HG02840 (cell line): ENCODE results near the gene HSDL2.

Experiments used
- ATAC-seq: cut with Tn5 transposase; IDR thresholded peaks from one replicate; pipeline ENCODE4 v1.9.1; 2021; ENCODE audit warnings: mild to moderate bottlenecking, moderate library complexity, moderate number of reproducible peaks; ENCODE audit not compliant: unreplicated experiment, low FRiP score

HSDL2 gene

GRCh38 chr9:112439825-112440224, 59.9 kb downstream of the HSDL2 start:
- ATAC-seq, result no peak

DNA sequence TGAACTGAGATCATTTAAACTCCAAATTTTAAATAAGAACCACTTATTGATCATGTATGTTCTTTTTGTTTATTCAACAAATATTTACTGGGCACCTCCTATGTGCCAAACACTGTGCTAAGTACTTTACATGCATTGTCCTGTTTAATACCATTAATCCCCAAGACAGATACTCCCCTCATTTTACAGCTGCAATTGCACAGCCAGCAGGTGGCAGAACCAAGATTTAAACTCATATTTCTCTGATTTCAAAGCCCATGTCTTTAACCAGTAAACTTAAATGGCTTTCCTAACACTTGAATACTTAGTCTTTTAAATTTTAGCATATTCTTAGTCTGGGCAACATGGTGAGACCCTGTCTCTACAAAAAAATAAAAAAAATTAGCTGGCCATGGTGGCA, 63.3 kb downstream of the HSDL2 start:
- no peak for ATAC-seq

GRCh38 chr9:112443636-112444035, 63.7 kb downstream of the HSDL2 start:
- no peak for ATAC-seq

GRCh38 chr9:112445196-112445595, 65.3 kb downstream of the HSDL2 start:
- no peak for ATAC-seq

GRCh38 chr9:112446080-112446479, 66.2 kb downstream of the HSDL2 start:
- ATAC-seq, result no peak

DNA sequence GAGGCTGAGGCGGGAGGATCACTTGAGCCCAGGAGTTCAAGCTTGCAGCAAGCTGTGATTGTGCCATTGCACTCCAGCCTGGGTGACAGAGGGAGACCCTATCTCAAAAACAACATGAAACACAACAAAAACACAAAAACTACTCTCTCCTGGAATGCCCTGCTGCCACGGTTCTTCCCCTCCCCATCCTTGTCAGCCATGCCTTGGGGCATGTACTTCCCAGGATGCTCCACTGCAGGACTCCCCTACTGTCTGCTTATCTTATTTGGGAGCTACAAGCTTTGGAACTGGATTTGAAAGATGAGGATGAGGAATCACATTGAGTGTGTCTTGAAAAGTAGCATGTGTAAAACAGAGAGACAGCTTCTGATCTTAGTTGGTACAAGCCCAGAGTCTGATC, 66.6 kb downstream of the HSDL2 start:
- no peak for ATAC-seq

GRCh38 chr9:112447283-112447761, 67.4 kb downstream of the HSDL2 start:
- no peak for ATAC-seq

- no peak for ATAC-seq
These were observed 82.9 kb downstream of the HSDL2 start for GRCh38 chr9:112462855-112463254.

- ATAC-seq, result no peak
These were observed 85.4 kb downstream of the HSDL2 start for GRCh38 chr9:112465352-112465751.

DNA sequence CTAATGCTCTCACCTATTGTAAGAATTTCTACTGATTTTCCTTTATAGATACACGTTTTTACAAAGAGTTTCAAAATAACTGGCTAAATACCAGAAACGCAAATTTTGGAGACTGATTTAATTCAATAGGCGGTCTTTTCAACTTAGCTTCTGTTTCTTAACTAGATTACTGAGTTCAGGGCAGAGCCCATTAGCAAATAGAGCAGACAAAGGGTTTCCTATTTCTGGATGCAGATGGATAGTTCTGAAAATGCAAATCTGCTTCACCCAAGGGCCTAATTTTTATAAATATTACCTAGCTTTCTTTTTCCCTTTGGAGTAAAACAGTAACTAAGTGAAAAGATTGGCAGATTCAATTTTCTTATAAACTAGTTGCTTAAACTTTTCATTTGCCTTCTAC, 93.1 kb downstream of the HSDL2 start:
- no peak for ATAC-seq

GRCh38 chr9:112473986-112474385, 94.1 kb downstream of the HSDL2 start:
- no peak for ATAC-seq

- no peak for ATAC-seq
These were observed 95.4 kb downstream of the HSDL2 start for GRCh38 chr9:112475318-112475717.

DNA sequence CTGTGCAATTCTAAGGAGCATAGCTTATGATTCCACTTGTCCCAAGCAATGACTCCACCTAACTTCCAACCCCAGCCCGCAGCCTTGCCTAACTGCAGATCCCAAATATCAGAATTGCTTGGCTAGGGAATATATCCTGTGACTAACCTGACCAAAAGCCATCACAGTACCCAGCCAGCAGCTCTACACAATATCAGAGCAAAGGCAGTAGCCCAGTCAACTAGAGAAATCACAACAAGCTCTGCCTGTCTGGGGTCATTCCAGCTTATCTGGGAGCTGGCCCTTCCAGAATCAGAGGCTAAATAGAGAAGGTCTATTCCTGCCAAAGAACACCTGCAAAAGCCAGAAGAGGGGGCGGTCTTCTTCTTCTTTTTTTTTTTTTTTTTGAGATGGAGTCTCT, 97.4 kb downstream of the HSDL2 start:
- no peak for ATAC-seq

DNA sequence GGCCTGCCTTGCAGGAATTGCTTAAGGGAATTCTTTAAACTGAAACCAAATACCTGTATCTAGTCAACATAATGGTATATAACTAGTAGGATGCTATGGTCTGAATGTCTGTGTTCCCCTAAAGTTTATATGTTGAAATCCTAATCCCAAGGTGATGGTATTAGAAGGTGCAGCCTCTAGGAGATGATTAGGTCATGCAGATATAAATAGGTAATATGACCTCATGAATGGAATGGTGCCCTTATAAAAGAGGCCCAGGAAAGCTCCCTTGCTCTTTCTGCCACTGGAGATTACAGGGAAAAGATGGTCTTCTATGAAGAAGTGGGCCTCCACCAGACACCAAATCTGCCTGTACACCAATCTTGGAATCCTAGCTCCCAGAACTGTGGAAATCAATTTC, 99.3 kb downstream of the HSDL2 start:
- no peak for ATAC-seq

DNA sequence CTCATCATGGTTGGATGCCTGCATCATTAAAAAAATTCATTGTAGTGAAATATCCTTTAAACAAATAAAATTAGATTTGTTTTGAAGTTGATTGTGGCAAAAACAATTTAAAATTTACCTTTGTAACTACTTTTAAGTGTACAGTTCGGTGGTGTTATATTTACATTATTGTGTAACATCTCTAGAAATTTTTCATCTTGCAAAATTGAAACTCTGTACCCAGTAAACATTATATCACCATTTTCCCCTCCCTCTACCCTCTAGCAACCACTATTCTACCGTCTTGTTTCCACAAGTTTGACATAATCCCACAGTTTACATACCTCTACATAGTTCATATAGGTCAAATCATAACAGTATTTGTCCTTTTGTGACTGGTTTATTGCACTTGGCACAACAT, 104.7 kb downstream of the HSDL2 start:
- no peak for ATAC-seq

GRCh38 chr9:112485574-112485973, 105.7 kb downstream of the HSDL2 start:
- no peak for ATAC-seq

DNA sequence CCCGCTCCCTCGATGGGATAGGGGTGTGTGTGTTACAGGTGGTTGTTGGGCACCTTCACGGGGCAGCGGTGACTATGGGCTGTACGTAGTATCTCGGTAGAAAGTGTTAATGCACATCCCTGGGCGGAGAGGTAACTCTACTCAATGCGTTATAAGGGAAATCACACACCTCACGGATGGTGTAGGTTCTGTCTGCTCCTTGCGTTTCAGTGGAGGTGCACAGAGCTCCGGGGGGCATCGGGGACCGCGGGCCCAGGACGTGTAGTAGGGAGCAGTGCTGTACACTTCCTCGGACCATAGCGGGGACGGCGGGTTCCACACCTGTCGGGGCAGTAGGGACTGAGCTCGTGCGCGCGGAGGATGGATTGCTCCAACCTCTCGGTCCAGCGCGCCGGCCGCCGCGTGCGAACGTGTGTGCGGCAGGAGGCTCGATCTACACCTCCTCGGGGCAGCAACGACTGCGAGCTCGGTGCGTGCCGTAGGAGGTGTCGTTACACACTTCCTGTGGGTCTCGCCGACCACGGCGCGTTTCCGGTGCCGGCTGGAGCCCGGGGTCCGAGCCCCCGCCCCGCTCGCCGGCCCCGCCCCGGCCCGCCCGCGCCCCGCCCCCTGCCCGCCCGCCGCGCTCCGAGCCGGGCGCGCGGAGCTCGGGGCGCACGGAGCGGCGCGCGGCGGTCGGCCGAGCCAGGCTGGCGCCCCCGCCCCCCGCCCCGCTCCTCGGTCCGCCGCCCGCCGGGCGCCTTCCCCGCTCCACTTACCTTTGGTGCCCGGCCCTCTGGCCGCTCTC, 106.5 kb downstream of the HSDL2 start, which contains the start of gene KIAA1958:
KIAA1958 (plus strand) TSS at position 607 of the 787 bp plus-strand sequence. CDS start 87,254 bp downstream, outside the sequence.
- peak; percentile 92 for ATAC-seq

DNA sequence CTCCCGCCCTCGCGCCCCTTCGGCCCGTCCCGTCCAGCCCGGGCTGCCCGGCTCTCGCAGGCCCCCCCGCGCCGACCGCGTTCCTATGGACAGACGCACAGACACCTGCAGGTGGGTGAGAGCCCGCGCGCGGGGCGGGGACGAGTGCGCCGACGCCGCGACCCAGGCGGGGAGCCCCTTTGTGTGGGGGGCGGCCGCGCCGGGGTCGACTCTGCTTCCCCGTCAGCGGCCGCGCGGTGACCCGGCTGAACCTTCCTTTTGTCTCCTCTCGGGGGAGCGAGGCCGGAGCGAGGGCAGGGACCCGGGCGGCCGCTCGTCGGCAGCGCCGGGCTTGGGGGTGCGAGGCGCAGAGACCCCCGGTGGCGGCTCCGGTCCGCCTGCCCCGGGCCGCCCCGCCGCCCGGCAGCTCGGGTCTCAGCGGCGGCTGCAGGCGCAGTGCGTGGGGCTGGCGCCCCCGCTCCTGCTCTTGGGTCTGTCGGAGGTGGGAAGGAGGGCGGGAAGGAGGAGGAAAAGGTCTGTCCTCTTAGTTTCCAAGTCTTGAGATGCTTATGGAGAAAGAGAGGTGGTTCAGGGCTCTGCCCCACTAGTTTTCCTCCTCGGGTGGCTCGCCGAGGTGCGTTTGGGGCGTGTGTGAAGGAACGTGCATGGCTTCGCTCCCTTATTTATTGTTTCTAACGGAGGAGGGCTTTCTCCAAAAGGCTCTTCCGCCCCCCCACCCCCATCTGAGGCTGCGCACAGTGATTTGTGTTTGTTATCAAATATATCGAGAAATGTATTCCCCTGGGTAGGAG, 107.3 kb downstream of the HSDL2 start:
- ATAC-seq, result peak; percentile 47

DNA sequence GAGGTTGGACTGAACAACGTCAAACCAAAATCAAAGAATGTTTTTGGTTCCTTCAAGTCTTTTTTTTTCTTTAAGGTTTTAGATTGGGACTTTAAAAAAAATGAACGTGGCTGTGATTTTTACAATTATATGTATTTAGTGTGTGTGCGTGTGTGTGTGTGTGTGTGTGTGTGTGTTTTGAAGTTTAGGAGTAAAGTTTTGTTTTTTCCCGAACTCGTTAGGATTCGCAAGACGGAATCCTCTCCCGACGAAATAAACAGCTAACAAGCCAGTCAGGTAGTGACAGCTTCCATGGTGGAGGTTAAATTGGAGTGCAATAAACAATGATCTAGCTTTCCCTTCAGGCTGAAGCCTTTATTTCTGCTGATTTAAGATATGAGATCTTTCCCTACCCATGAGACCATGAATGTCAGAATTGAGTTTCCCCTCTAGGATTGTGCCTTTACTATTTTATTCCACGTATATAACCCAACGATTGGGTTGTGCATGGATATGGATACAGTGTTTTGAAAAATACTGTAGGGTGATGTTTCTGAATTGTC, 108.0 kb downstream of the HSDL2 start:
- no peak for ATAC-seq

DNA sequence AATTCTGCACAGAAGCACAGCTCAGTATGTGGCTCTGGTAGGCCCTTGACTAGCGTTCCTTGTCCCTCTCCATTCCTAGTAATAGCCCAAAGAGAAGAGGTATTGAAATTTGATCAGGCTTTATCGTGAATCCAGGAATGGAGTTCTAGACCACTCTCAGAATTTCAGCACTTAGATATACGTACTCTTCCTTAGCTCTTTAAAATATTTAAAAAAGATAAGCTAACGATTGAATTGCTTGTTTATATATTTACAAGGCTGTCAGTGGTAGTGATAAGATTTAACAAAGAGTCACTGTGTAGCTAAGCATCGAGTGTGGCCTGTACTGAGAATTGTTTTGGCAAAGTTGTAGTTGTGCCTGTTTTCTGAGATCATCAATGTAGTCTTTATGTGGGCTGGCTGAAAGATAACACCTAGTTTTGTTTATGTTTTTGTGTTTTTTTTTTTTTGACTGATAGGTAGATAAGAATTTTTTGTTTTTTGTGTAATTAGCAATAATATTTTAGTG, 109.2 kb downstream of the HSDL2 start:
- ATAC-seq, result no peak
